Endometrial microvascular endothelial cells (primary cell): ENCODE results near the gene MAGI1. TPM values are rescaled to one million over a fixed set of nuclear protein-coding genes. Genes with fewer than 3 reads are reported as not detected.
"Not testable (repeated sequence)": the region's sequence is repeated elsewhere in the genome, so short reads cannot be mapped to it uniquely, and the experiment has no call there.

ENCODE experiments used
- in situ Hi-C: cut with HindIII; loops from 2 replicates; pipeline ENCODE4 v1.10.0; 2017; ENCODE audit warnings: low sequenced_read_pairs, low pct_unique_long_range_greater_than_20kb; ENCODE audit errors: inconsistent ontology term
- total RNA-seq: library from RNA; depleted of rRNA; stranded (reverse); fragments of >200 nt; gene quantifications from one replicate; pipeline ENCODE4 v1.2.3, GENCODE V29; 2015; ENCODE audit errors: inconsistent ontology term

MAGI1 gene
- total RNA-seq, 1 donor from 2014 or later: 9.1 TPM

DNA sequence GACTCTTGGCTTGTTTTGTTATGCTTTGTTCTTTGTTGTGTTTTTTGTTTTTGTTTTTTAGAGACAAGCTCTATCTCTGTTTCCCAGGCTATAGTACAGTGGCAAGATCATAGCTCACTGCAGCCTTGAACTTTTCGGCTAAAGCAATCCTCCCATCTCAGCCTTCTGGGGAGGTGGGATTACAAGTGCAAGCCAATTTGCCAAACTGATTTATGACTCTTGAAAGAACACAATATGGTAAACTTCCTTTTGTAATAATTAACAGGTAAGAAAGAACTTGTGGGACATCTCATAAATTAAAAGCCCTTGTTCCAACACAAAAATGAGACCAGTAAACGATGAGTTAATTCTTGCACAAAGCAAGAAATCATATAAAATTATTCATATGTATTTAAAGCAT is 476.3 kb downstream of the MAGI1 start:
- in situ Hi-C loops: no loop called here

DNA sequence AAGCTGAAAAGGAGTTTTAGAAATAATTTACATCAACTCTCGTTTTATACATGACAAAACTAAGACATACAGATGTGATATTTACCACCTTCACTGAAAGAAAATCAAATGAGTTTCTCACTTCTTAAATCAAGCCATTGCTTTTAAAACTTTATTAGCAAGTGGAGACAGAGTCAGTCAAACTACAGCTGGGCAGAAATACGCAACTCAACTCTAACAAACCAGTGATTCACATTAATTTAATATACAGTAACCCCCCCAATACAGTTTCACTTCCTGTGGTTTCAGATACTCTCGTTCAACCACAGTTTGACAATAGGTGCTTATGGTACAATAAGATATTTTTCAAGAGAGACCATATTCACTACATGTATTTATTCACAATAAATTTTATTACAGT is 477.1 kb downstream of the MAGI1 start:
- in situ Hi-C loops: no loop called here

DNA sequence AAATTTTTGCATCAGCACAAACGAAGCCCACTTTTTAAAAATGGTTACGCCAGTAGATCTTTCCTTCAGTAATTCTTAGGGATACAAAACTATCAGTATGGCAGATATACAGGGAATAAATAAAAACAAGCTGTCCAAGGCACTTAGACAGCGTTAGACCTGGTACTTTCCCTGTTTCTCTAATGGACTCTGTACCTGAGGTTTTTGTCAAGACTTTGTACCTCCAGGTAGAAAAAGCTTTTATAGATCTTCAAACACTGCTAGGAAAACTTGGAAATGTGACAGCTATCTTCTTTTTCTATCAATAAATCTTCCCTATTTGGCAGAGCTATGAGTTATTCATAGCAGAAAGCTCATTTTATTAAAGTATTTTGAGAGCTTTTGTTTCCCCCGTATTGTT is 477.8 kb downstream of the MAGI1 start:
- in situ Hi-C loops: no loop called here

DNA sequence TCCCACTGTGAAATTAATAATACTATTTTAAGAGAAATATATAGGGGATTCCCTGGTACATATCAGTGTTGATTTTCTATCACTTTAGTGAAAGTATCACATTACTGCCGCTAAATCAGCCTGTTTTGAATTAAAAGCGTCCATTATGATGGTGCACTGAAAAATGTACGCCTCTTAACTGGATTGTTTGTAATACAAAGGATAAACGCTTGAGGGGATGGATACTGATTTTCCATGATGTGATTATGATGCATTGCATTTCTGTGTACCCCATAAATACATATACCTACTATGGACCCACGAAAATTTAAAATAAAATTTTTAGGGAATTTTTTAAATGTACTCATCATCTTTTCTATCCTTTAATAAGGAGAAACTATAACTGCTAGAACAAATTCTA is 478.6 kb downstream of the MAGI1 start:
- in situ Hi-C loops: no loop called here

DNA sequence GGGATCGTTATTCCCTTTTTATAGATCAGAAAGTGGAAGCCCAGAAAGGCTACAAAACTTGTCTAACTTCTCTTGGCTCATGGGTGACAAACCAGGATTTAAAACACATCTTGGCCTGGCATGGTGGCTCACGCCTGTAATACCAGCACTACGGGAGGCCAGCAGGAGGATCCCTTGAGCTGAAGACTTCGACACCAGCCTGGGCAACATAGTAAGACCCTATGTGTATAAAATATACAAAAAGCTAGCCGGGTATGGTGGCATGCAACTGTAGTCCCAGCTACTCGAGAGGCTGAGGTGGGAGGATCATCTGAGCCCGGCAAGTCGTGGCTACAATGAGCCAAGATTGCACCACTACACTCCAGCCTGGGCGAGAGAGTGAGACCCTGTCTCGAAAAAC is 479.1 kb downstream of the MAGI1 start:
- in situ Hi-C loops: no loop called here

DNA sequence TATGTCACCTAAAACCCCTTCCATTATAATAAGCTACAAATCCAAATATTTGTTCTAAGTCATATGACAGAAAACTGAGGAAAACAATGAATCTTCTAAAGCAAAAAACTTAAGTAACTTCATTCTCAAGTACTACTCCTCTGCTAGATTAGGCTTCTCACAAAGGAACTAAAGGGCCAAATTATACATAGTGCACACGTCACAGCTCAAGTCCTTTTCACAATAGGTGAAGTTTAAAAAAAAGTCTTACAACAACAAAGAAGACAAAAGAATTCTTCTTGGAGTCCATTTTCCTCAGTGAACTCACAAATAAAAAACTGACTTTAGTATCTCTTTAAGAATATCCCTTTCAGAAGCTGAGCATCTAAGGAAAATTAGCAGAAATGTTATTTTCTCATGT is 479.9 kb downstream of the MAGI1 start:
- in situ Hi-C loops: no loop called here

DNA sequence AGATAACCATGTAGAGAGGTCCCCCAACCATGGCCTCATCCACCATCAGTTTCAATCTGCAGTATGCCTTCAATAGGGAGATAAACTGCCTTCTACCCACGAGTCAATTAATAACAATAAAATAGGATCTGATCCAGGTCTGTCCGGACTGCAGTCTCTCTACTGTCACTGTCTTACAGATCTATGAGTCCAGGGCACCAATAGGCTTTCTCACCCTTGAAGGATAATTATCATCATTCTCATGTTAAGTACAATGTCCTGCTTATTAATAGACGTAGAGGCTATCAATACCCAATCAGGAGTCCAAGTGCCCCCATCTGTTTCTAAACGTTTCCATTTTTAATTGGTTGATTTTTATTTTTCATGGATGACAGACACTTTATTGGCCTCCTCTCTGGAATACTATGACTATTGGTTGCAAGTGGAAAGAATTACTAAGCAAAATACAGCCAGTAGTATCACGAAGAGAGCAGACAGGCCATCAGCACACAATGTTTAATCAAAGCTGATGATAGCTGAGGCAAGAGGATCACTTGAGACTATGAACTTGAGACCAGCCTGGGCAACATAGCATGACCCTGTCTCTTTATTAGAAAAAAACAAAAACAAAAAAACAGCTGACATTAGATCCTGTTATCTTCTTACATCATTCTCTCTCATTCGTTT is 480.7 kb downstream of the MAGI1 start:
- in situ Hi-C loops: no loop called here

DNA sequence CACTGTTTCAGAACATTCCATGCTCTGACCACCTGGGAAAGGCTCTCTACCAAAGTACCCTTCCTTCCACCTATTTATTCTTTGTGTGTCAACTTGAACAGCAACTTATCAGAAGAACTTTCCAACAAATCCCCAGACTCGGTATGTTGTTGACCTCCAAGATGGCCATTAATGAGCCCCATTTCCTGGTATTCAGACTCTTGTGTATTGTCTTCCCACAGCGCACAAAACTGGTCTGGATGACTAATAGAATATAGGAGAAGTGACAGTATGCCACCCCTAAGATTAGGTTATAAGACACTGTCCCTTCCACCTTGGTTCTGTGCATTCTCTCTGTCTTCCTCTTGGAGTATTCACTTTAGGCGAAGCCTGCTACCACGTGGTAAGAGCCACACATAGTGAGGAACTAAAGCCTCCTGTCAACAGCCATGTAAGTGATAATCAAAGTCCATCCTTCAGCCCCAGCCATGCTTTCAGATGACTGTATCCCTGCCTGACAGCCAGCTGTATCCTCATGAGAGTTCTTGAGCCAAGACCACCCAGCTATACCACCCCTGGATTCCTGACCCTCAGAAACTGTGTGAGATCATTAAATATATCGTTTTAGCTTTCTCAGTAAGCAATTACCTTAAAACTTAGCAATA is 481.7 kb downstream of the MAGI1 start:
- in situ Hi-C loops: no loop called here

DNA sequence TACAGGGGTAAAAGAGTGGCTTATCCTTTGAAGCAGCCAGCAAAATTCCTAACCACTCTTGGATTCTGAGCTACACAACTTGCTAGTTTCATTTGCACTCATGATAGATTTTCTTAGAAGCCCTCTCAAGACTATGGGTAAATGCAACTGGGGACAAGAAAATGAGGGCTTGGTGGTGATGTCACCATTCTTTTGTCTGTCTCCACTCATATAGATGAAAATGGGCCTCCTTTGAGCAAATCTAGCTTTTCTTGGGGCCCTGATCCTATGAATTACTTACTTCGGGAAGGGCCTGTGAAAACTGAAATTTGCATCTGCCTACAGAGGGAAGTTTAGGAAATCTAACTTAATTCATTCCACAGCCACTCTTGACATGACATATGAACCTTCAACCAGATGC is 486.3 kb downstream of the MAGI1 start:
- in situ Hi-C loops: no loop called here

DNA sequence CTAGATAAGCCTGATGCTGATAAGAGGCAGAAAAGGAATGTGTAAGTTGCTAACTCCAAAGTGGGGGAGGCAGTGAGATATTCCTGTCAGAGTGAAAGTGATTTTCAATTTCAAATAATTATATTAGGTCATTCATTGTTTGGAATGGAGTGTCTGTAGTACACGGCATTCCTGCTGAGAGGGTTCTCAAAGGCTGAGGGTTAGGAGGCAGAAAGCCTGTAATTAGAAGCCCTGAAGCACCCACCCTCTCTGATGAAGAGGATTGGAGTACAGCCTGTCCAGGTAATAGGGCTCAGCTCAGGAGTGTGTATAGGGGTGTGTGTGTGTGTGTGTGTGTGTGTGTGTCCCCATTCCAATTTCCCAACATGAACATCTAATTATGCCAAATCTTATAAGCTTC is 486.8 kb downstream of the MAGI1 start:
- in situ Hi-C loops: no loop called here

DNA sequence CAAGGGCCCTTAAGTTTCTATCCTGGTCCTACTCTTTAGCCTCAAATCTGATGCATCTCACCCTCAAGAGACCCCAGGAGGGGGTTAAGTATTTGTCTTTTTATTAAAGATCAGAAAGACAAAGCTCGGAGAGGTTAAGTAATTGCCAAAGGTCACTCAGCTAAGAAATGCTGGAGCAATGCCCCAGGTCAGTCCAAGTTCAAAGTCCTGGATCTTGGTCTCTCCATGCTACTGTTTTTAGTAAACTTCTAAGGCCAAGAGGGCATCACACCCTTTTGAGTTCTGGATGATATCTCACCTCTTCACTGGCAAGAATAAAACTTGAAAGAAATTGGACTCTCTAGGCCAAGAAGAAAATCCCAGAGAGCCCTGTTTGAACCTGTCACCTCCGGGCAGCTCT is 488.6 kb downstream of the MAGI1 start:
- in situ Hi-C loops: no loop called here

DNA sequence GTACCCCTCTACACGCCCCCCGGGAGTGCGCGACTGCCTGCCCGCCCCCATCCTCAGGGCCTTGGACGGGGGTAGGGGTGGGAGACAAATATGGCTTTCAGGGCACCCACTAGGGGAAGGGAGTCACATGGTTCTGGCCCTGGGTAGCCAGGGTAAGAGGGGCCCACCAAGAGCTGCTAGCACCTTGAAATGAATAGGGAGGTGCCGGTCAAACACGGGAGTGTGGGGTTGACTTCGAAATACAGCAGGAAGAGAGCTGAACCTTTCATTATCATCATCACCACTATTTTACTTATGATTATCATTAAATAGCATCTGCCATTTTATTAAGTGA is 489.1 kb downstream of the MAGI1 start:
- in situ Hi-C loops: no loop called here

DNA sequence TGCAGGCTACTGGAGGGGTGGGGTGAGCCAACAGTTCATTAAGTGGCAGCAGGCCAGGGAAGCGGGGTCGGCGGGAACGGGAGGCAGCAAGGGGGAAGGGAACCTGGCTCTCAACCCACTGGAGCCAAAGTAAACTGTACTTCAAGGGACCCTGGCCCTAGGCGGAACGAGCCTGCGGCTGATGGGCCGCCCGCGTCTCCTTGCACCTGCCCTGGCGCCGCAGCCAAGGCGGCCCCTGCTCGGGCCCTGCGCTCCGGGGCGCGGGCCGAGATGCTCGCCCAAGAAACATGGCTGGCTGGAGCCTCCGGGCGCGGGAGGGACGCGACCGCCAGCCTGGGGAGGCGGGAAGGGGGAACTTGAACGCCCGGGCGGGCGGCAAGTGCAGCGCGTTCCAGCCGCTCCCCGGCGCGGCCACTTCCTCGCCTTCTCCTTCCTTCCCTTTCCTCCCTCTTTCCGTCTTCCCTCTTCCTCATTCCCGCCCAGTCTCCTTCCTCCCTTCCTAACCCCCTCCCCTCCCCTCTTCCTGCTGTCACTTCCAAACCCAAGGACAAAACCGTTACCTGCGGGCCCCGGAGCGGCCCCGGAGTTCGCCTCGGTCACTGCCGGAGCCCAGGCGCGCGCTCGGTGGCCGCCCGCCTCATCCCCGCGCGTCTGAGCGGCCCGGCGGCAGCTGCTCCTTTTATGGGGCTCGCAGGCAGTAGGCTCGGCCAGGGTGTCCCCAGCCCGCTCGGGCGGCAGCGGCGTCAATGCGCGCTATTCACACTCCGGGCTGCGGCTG is 489.7 kb downstream of the MAGI1 start:
- in situ Hi-C loops: no loop called here

DNA sequence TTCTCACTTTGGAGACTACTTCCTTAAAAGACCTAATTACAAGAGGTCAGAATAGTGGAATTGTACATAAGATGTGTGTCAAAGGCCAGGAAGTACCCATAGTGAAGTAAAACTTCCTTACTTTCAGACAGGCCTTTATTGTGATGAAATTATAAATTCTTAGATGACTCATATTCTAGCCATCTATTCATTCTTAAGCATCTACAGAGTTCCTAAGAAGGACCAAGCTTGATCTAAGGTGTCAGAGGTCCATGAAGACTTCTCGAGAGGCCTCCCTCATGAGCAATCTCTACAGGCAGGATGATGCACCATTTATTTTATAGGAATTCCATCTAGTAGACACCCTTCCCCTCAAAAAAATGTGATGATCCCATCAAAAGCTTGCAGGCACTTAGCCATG is 493.3 kb downstream of the MAGI1 start:
- in situ Hi-C loops: no loop called here

DNA sequence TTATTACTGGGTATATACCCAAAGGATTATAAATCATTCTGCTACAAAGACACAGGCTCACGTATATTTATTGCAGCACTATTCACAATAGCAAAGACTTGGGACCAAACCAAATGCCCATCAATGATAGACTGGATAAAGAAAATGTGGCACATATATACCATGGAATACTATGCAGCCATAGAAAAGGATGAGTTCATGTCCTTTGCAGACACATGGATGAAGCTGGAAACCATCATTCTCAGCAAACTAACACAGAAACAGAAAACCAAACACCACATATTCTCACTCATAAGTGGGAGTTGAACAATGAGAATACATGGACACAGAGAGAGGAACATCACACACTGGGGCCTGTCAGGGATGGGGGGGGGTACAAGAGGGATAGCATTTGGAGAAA is 495.3 kb downstream of the MAGI1 start:
- in situ Hi-C loops: not testable (repeated sequence)

DNA sequence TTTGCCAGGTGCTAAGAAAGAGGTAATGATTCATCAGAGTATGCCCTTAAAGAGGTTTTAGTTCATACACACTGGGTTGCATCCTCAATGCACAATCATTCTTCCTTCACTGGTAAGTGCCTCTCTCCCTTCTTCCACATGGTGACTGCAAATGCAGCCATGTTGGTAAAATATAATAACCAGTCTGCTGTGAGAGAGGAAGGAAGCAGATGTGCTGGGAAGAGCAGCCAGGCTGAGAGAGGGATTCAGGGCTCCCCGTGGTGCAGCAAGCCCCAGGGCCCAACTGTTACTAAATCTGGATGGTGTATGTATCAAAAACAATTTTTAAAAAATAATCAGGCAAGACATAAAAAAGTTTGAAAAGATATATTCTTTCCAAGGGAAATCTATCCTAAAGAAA is 498.1 kb downstream of the MAGI1 start:
- in situ Hi-C loops: no loop called here

DNA sequence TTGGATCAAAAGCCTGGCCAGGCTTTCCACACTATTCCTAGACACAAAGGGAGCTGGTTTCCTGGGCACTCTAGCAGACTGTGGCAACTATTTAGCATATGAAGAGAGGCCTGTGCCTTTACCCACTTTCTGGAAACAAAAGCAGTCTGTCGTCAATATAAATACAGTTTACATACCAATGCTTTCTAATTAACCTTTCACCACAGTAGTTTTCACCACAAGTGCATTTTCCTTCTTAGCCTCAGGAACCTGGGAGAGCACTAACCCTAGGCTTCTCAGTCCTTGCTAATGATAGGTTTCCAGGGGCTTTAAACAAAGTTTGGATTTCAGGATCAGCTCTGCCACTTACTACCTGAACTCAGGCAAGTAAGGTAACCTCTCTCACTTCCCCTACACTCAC is 499.1 kb downstream of the MAGI1 start:
- in situ Hi-C loops: no loop called here

DNA sequence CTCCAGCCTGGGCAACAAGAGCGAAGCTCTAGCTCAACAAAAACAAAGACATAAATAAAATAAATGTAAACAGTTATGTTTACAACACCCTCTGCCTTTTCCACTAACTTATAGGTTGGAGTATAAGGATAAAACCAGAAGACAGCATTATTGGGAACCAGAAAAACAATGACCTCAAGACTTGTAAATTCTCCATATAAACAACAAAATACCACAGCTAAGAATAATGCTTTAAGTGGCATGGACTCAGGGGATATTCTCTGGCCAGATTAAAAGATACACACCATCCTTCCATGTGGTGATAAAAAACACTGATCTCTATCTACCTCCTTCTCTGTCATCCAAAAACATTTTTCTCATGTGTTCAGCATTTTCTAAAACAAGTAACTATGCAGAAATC is 500.6 kb downstream of the MAGI1 start:
- in situ Hi-C loops: no loop called here

DNA sequence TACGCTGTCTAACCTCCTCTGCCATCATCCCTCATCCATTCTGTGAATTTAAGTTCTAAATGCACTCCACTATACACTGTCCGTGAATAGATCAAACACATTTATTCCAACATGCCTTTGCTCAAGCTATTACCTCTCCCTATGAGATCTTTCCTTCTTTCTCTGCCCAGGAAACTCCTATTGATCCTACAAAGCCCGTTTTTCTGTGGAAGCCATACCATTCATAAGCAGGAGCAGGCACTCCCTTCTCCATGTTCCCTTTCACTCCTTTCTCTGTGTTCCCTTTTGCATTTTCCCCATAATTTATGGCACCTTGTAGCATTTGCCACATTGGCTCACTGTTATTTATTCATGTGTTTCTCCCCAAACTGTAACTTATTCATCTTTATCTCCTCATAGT is 501.6 kb downstream of the MAGI1 start:
- in situ Hi-C loops: no loop called here

DNA sequence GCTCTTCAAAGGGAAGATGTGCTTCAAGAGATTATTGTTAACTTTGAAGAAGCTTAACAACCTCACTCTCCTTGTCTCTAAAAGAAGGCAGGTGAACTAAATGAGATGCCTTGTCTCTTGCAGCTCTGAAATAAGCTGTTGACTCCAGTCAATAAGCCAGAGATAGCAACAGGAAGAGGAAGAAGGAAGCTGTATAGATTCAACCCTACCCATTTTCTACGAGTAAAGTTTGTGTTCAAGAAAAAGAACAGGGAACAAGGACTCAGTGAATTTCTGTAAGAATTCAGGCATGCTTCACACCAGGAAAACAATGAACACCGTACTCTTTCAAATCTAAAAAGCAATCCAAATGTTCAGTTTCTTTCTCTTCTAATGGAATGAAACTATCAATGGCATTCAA is 503.5 kb downstream of the MAGI1 start:
- in situ Hi-C loops: no loop called here
